HCT116 (cell line): ENCODE results near the gene DENND5B. TPM values are rescaled to one million over a fixed set of nuclear protein-coding genes. Genes with fewer than 3 reads are reported as not detected.

ENCODE experiments used
- ATAC-seq: fragments of 200-7000 bp; cut with Tn5 transposase; 2 replicates; pipeline ENCODE4 v1.9.1; 2020; ENCODE audit warnings: mild to moderate bottlenecking, moderate library complexity
- BruUV-seq: library from RNA; stranded (reverse); fragments of 400-500 nt; replicated peaks from 2 replicates; lab custom pipeline; 2021; lab: Mats Ljungman, UMichigan
- CTCF ChIA-PET: fragments of 300-600 bp; sonication (Branson Sonifier 250); formaldehyde crosslinking; loops from one replicate; lab custom pipeline; 2021; ENCODE audit warnings: antibody characterized with exemption; lab: Charles Lee
- POLR2A ChIA-PET: fragments of 300-600, 350-600 bp; sonication (Branson Sonifier 250); formaldehyde crosslinking; loops from one replicate; lab custom pipeline; 2021; ENCODE audit warnings: antibody characterized with exemption; lab: Charles Lee
- RAD21 ChIA-PET, 2 experiments: fragments of 300-600 bp; sonication (Branson Sonifier 250); formaldehyde crosslinking; loops; one replicate each; lab custom pipeline; 2023; ENCODE audit warnings: low total read pairs in 2 of 2; ENCODE audit not compliant: uncharacterized antibody in 2 of 2, unreplicated experiment in 2 of 2, low non-redundant PET in 1 of 2; lab: Charles Lee
- DNase-seq: peaks from one replicate; pipeline ENCODE4 v3.0.0-alpha.2; 2010; ENCODE audit warnings: low read depth, low spot score
- H2AFZ ChIP-seq: fragments of 200-600 bp; shearing (Covaris generic), sonication (generic); 2 replicates; pipeline ENCODE4 v1.6.1; 2017; ENCODE audit warnings: low read depth, mixed run types, mixed read lengths, antibody characterized with exemption, low read length; ENCODE audit not compliant: poor library complexity, severe bottlenecking
- H3K27ac ChIP-seq: 2 replicates; pipeline ENCODE4 v1.5.1; 2012; ENCODE audit warnings: low read depth, low read length
- H3K27me3 ChIP-seq: fragments of 200-600 bp; sonication (generic); 2 replicates; pipeline ENCODE4 v1.6.1; 2016; ENCODE audit warnings: mixed run types, low read length, mixed read lengths; ENCODE audit not compliant: insufficient read depth
- H3K36me3 ChIP-seq, 2 experiments: fragments of 200-500 bp in 1 of 2; fragments of 200-600 bp in 1 of 2; sonication (Bioruptor generic) in 1 of 2; sonication (generic) in 1 of 2; 2 replicates each; pipeline versions ENCODE4 v1.5.1 to v1.6.1; 2014 to 2016; ENCODE audit warnings: low read length in 2 of 2, inconsistent platforms in 1 of 2, mixed read lengths in 1 of 2, mixed run types in 1 of 2; ENCODE audit not compliant: insufficient read depth in 2 of 2, control insufficient read depth in 1 of 2
- H3K4me1 ChIP-seq, 2 experiments: fragments of 200-600 bp in 1 of 2; sonication (generic) in 1 of 2; 2 replicates each; pipeline versions ENCODE4 v1.5.1 to v1.6.1; 2012 to 2017; ENCODE audit warnings: low read length in 2 of 2, inconsistent platforms in 1 of 2, mild to moderate bottlenecking in 1 of 2, mixed read lengths in 1 of 2, mixed run types in 1 of 2, moderate library complexity in 1 of 2; ENCODE audit not compliant: insufficient read depth in 2 of 2, control insufficient read depth in 1 of 2
- H3K4me2 ChIP-seq: fragments of 200-600 bp; sonication (generic); 2 replicates; pipeline ENCODE4 v1.6.1; 2017; ENCODE audit warnings: mixed run types, low read length, mixed read lengths
- H3K4me3 ChIP-seq, 2 experiments: fragments of 200-600 bp in 1 of 2; sonication (generic) in 1 of 2; replicated peaks in 1 of 2; 2 replicates each; pipeline ENCODE4 v1.5.1; 2011 to 2016; ENCODE audit warnings: low read length in 2 of 2, control low read depth in 1 of 2, low read depth in 1 of 2, mild to moderate bottlenecking in 1 of 2, mixed read lengths in 1 of 2, mixed run types in 1 of 2
- H3K79me2 ChIP-seq: fragments of 200-600 bp; sonication (generic); 2 replicates; pipeline ENCODE4 v1.6.1; 2017; ENCODE audit warnings: mild to moderate bottlenecking, mixed run types, low read length, moderate library complexity, mixed read lengths; ENCODE audit not compliant: insufficient read depth
- H3K9ac ChIP-seq: fragments of 200-600 bp; sonication (generic); 2 replicates; pipeline ENCODE4 v1.6.1; 2016; ENCODE audit warnings: low read length, mixed read lengths
- H3K9me2 ChIP-seq: fragments of 200-600 bp; sonication (generic), shearing (Covaris generic); 2 replicates; pipeline ENCODE4 v1.6.1; 2017; ENCODE audit warnings: mixed run types, mild to moderate bottlenecking, moderate library complexity; ENCODE audit not compliant: insufficient read depth
- H3K9me3 ChIP-seq, 2 experiments: fragments of 200-500 bp in 1 of 2; fragments of 200-600 bp in 1 of 2; sonication (Bioruptor generic) in 1 of 2; sonication (generic) in 1 of 2; 2 replicates each; pipeline ENCODE4 v1.6.1; 2014 to 2017; ENCODE audit warnings: low read length in 2 of 2, mixed read lengths in 2 of 2, inconsistent platforms in 1 of 2, low read depth in 1 of 2, mild to moderate bottlenecking in 1 of 2, mixed run types in 1 of 2, moderate library complexity in 1 of 2; ENCODE audit not compliant: control insufficient read depth in 1 of 2, insufficient read depth in 1 of 2
- H4K20me1 ChIP-seq: fragments of 200-600 bp; sonication (generic), shearing (Covaris generic); 2 replicates; pipeline ENCODE4 v1.6.1; 2017; ENCODE audit warnings: mixed run types, mild to moderate bottlenecking, moderate library complexity; ENCODE audit not compliant: insufficient read depth
- ELF1 ChIP-seq: IDR thresholded peaks from 2 replicates; pipeline ENCODE4 v1.6.1; 2012; ENCODE audit warnings: low read depth, borderline replicate concordance
- EZH2phosphoT487 ChIP-seq: fragments of 200-600 bp; IDR thresholded peaks from 2 replicates; pipeline ENCODE4 v1.6.1; 2018; ENCODE audit warnings: antibody characterized with exemption, borderline replicate concordance
- FOSL1 ChIP-seq: IDR thresholded peaks from 2 replicates; pipeline ENCODE4 v1.6.1; 2012; ENCODE audit warnings: low read depth
- POLR2A ChIP-seq: IDR thresholded peaks from 2 replicates; pipeline ENCODE4 v1.7.0; 2011; ENCODE audit warnings: borderline replicate concordance; ENCODE audit not compliant: insufficient read depth, insufficient read length; ENCODE audit errors: extremely low read depth
- RAD21 ChIP-seq: IDR thresholded peaks from 2 replicates; pipeline ENCODE4 v1.6.1; 2012; ENCODE audit warnings: low read depth, mild to moderate bottlenecking
- SIN3A ChIP-seq: IDR thresholded peaks from 2 replicates; pipeline ENCODE4 v1.6.1; 2012; ENCODE audit warnings: low read depth
- SP1 ChIP-seq: IDR thresholded peaks from 2 replicates; pipeline ENCODE4 v1.6.1; 2012; ENCODE audit warnings: low read depth
- SRF ChIP-seq: IDR thresholded peaks from 2 replicates; pipeline ENCODE4 v1.6.1; 2012; ENCODE audit warnings: low read depth
- TCF7L2 ChIP-seq: IDR thresholded peaks from 2 replicates; pipeline ENCODE4 v1.7.0; 2011; ENCODE audit warnings: borderline replicate concordance, inconsistent platforms; ENCODE audit not compliant: insufficient read depth, insufficient read length; ENCODE audit errors: extremely low read depth
- YY1 ChIP-seq: IDR thresholded peaks from 2 replicates; pipeline ENCODE4 v1.6.1; 2011; ENCODE audit warnings: low read length, low read depth, moderate library complexity, mild to moderate bottlenecking; ENCODE audit not compliant: insufficient replicate concordance; ENCODE audit errors: extremely low read depth
- ZNF274 ChIP-seq: fragments of 200-500 bp; sonication (Bioruptor generic); IDR thresholded peaks from 2 replicates; pipeline ENCODE4 v1.6.1; 2014; ENCODE audit warnings: mild to moderate bottlenecking, low read depth, low read length, inconsistent platforms
- intact Hi-C: fragments of 100-400 bp; cut with micrococcal nuclease; formaldehyde crosslinking; loops from 2 replicates; pipeline ENCODE4 v1.10.0; 2022
- total RNA-seq: library from RNA; stranded (reverse); gene quantifications from one replicate; pipeline ENCODE4 v1.2.1, GENCODE V29; 2021; ENCODE audit not compliant: unreplicated experiment
- TF ChIP-seq, protein P1 (sequence below): IDR thresholded peaks from 2 replicates; pipeline ENCODE4 v1.6.1; 2012
- TF ChIP-seq, protein P2 (sequence below), 3 experiments: fragments of 200-600 bp in 1 of 3; sonication (generic) in 1 of 3; IDR thresholded peaks in 2 of 3; conservative IDR thresholded peaks in 1 of 3; 2 replicates each; pipeline ENCODE4 v1.5.1; 2012 to 2017; ENCODE audit warnings: low read depth in 2 of 3, low read length in 2 of 3, antibody characterized with exemption in 1 of 3, borderline replicate concordance in 1 of 3, control low read depth in 1 of 3, mild to moderate bottlenecking in 1 of 3, mixed read lengths in 1 of 3, mixed run types in 1 of 3, moderate library complexity in 1 of 3; ENCODE audit not compliant: insufficient read depth in 1 of 3

Gene DENND5B
- total RNA-seq, 1 experiment from 2014 or later, result 19.2 TPM

GRCh38 chr12:31361730-31362114, 229.2 kb downstream of the DENND5B start:
- Histone ChIP-seq H3K79me2 (no peaks in the 10 kb centered on the region), H2AFZ (no peak overlapping the region), H3K27me3 (no peaks in the 10 kb centered on the region), H3K4me1 (peaks cover 0 to 6% of the 10 kb centered on the region in 2 experiments; a peak in 1 of 4 replicates), H3K9me2 (no peaks in the 10 kb centered on the region), H3K9me3 (no peaks in the 10 kb centered on the region), H4K20me1 (no peaks in the 10 kb centered on the region), H3K36me3 (no peaks in the 10 kb centered on the region), H3K27ac (no peak overlapping the region), H3K9ac (no peak overlapping the region), H3K4me3 (no peak overlapping the region), H3K4me2 (no peak overlapping the region)
- TF ChIP-seq ZNF274, result no peak
- no peak for TF ChIP-seq EZH2phosphoT487
- no peak for TF ChIP-seq TCF7L2
- no peak for TF ChIP-seq SRF
- TF ChIP-seq SIN3A, result no peak
- no peak for TF ChIP-seq ELF1
- no peak for TF ChIP-seq YY1
- no peak for TF ChIP-seq RAD21
- no peak for TF ChIP-seq SP1
- TF ChIP-seq POLR2A, result no peak
- no peak for TF ChIP-seq FOSL1
- TF ChIP-seq, protein P1, sequence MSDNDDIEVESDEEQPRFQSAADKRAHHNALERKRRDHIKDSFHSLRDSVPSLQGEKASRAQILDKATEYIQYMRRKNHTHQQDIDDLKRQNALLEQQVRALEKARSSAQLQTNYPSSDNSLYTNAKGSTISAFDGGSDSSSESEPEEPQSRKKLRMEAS, result no peak
- TF ChIP-seq, protein P2, sequence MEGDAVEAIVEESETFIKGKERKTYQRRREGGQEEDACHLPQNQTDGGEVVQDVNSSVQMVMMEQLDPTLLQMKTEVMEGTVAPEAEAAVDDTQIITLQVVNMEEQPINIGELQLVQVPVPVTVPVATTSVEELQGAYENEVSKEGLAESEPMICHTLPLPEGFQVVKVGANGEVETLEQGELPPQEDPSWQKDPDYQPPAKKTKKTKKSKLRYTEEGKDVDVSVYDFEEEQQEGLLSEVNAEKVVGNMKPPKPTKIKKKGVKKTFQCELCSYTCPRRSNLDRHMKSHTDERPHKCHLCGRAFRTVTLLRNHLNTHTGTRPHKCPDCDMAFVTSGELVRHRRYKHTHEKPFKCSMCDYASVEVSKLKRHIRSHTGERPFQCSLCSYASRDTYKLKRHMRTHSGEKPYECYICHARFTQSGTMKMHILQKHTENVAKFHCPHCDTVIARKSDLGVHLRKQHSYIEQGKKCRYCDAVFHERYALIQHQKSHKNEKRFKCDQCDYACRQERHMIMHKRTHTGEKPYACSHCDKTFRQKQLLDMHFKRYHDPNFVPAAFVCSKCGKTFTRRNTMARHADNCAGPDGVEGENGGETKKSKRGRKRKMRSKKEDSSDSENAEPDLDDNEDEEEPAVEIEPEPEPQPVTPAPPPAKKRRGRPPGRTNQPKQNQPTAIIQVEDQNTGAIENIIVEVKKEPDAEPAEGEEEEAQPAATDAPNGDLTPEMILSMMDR (IDR thresholded peaks at IDR 0.05 in 2 of 3, conservative IDR thresholded peaks at IDR 0.05 in 1 of 3; ENCODE audit: borderline replicate concordance in 1 of 3, insufficient read depth in 1 of 3, low read depth in 2 of 3, low read length in 2 of 3), result no peak
- intact Hi-C loops, result no loop called here
- POLR2A ChIA-PET, result no interaction called here
- DNase-seq, result no peak
- RAD21 ChIA-PET, result no interaction called here
- BruUV-seq, result no TSS peak
- CTCF ChIA-PET, result interaction anchor here (2.0 kb wide), 1 partner anchor 110 kb away, joined by 4 read pairs; no protein-coding TSS in a partner anchor
- no peak for ATAC-seq
